ENCODE measurements around the gene PRPSAP2.

PRPSAP2 gene

DNA sequence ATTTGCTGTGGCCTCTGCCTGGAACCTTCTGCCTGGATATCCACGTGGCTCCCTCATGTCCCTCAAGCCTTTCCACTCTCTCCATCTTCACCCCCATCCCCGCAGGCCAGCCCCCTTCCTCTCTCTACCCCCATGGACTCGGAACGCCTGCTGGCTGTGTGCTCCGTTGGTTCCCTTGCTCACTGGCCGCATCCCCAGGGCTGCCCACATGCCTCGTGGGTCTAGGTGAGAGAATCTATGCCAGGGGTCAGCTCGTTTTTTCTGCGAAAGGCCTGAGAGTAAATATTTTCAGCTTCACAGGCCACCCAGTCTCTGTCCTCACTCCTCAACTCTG is 106.1 kb downstream of the PRPSAP2 start:
- no peak for DNase-seq

DNA sequence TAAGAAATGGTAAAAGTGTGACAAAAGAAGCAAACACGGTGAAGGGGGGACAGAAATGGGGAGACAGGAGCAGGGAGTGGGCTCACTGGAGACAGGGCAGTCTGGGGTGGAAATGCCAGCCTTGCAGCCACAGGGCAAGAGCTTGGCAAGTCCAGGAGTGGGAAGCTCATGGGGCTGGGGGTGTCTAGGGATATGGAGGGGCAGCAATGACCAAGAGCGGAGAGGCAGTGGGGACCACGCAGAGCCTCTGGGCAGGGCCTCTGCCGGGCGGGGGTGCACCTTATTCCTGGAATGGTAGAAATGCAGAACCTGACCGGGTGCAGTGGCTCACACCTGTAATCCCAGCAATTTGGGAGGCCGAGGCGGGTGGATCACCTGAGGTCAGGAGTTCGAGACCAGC is 106.6 kb downstream of the PRPSAP2 start:
- no peak for DNase-seq

GRCh38 chr17:18965530-18966236 is 107.8 kb downstream of the PRPSAP2 start:
- no peak for DNase-seq

- no peak for DNase-seq
These were observed 109.1 kb downstream of the PRPSAP2 start for GRCh38 chr17:18966831-18967624.

- DNase-seq = no peak
These were observed 110.0 kb downstream of the PRPSAP2 start for GRCh38 chr17:18967916-18968315.

GRCh38 chr17:18968345-18968744 is 110.4 kb downstream of the PRPSAP2 start:
- no peak for DNase-seq

- no peak for DNase-seq
These were observed 111.3 kb downstream of the PRPSAP2 start for GRCh38 chr17:18968945-18969887.

GRCh38 chr17:18970582-18971480 is 112.9 kb downstream of the PRPSAP2 start:
- DNase-seq = no peak

- DNase-seq = no peak
These were observed 113.9 kb downstream of the PRPSAP2 start for GRCh38 chr17:18971801-18972200.

DNA sequence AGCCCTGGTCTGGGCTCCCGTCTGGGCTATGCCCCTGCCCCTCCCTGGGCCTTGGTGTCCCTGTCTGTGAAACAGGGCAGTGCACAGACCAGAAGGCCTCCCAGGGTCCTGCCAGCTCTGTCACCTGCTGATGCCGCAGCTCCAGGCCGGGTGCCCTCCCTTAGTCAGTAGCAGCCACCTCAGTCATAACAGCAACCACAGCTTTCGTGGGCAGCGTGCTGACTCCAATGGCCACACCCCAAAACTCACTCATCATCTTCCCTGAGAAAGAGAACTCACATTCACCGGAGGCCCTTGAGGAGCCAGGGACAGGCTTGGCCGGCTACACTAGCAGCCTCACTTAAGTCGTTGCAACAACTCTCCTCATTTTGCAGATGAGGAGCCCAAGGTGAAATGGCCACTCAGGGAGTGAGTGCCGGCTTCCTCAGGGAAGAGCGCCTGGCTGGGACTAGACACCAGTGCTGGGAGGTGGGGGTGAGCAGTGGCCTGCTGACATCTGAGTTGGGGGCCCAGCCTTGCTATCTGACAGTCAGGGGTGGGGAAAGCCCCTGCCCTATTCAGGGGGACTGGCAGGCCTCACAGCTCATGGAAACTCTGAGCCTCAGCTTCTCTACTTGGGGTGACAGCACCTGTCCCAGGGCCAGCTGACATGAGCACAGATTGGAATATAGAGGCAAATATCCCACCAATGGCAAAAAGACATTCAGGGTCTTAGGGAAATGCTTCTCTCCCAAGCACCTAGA is 116.6 kb downstream of the PRPSAP2 start:
- DNase-seq = peak; percentile 30

- no peak for DNase-seq
These were observed 117.7 kb downstream of the PRPSAP2 start for GRCh38 chr17:18975597-18975996.

GRCh38 chr17:18976201-18976600 is 118.3 kb downstream of the PRPSAP2 start:
- no peak for DNase-seq

GRCh38 chr17:18977021-18977420 is 119.1 kb downstream of the PRPSAP2 start:
- no peak for DNase-seq

- no peak for DNase-seq
These were observed 119.7 kb downstream of the PRPSAP2 start for GRCh38 chr17:18977646-18978045.

DNA sequence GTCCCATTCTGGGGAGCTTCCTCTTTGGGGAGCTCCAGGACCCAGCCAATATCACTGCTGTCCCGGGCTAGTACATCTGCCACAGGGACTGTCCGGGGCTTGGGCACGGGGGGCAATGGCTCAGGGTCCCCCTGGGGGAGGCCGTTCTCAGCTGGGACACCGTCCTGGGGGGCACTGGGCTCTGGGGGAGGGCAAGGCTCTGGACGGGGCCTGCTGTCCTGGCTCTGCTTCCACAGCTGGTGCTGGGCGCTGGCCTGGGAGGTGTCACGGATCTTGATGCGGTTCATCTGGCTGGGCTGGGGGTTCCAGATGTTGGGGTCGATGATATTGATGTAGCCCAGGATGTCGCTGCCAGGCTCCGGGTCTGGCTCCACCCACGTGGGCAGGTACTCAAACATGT is 120.1 kb downstream of the PRPSAP2 start:
- no peak for DNase-seq

GRCh38 chr17:18978655-18979054 is 120.7 kb downstream of the PRPSAP2 start:
- DNase-seq = no peak

All from stimulated activated CD4-positive, alpha-beta T cell treated with anti-CD3 and anti-CD28 coated beads, Interleukin-4, amount 100 ng/mL, for 24 hours (primary cell).